Stimulated activated CD4-positive, alpha-beta T cell treated with anti-CD3 and anti-CD28 coated beads, Interleukin-4, amount 100 ng/mL, for 4 hours (primary cell): ENCODE measurements around the gene LUC7L2.
A peak's percentile ranks its signal among the peaks of the same experiment; 100 is the strongest.
"Not testable (repeated sequence)": the region's sequence is repeated elsewhere in the genome, so short reads cannot be mapped to it uniquely, and the experiment has no call there.

Source experiments
- DNase-seq, 2 experiments: peaks; one replicate each; pipeline ENCODE4 v3.0.0-alpha.2; 2020

LUC7L2 gene

DNA sequence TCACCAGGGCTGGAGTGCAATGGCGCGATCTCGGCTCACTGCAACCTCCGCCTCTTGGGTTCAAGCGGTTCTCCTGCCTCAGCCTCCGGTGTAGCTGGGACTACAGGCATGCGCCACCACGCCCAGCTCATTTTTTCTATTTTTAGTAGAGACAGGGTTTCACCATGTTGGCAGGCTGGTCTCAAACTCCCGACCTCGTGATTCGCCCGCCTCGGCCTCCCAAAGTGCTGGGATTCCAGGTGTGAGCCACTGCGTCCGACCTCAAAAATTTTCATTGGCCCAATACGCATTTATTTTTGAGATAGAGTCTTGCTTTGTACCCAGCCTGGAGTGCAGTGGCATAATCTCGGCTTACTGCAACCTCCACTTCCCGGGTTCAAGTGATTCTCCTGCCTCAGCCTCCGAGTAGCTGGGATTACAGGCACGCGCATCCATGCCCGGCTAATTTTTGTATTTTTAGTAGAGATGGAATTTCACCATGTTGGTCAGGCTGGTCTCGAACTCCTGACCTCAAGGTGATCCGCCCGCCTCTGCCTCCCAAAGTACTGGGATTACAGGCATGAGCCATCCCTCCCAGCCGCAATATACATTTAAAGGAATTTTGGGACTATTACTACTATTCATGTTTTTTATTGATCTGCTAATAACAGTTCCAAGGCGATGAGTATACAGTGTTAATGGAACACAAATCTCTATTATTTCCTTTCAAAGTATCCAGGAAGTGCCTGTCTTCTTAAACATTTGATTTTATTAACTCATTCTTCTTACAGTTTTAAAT, 1.8 kb upstream of the LUC7L2 start:
- not testable (repeated sequence) for DNase-seq

DNA sequence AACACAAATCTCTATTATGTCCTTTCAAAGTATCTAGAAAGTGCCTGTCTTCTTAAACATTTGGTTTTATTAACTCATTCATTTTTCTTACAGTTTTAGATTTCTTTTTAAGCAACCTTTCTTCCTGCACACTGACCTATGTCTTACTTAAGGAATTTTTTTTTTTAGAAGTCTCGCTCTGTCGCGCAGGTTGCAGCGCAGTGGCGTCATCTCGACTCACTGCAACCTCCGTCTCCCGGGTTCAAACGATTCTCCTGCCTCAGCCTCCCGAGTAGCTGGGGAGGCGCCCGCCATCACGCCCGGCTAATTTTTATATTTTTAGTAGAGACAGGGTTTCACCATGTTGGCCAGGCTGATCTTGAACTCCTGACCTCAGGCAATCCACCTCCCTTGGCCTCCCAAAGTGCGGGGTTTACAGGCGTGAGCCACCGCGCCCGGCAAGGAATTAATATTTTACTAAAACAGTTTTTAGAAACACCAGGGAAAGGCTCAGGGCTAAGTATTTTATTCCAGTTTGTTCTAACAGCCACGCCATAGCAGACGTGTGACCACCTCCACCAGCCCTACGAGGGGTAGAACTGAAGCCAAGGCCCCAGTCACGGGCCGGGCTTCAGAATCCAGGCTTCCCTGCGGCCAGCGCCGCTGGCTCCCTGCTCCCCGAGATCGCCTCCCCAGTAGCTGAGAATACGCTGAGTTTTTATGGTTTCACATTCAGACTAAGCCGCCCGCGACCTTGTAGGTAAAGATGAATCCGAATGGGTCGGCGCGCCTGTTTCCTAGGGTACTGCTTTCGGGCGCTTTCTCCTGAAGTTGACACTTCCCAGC, 941 bp upstream of the LUC7L2 start:
- DNase-seq, result peak; percentile 24 to 29

DNA sequence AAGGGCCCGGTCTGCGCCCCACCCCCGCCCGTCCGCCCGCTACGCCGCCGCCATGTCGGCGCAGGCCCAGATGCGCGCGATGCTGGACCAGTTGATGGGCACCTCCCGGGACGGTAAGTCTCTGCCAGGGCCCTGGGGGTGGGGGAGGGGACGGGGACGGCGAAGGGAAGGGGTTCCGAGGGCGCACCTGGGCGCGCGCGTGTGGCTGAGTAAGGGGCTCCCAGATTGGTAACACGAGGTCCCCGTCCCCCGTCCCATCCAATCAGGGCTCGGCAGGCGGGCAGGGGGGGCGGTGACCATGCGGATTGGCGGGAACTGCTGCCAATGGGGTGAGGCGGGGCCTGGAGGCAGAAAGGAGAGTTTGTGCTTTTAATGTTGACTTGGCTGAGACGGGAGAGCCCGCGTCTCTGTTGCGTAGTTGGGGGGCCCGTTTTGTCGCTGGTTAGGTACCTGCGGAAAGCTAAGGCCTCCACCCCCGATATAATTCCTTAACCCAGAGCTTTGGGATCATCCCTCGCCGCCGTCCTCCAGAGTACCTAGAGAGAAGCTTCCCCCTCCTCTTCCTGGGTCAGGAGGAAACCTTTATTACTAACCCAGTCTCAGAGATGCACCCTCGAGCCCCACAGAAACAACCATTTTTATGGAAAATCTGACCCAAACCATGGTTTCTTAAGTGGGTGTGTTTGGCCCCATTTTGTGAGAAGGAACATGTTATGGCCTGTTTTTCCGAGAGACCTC, 685 bp downstream of the LUC7L2 start:
- peak; percentile 97 to 99 for DNase-seq

DNA sequence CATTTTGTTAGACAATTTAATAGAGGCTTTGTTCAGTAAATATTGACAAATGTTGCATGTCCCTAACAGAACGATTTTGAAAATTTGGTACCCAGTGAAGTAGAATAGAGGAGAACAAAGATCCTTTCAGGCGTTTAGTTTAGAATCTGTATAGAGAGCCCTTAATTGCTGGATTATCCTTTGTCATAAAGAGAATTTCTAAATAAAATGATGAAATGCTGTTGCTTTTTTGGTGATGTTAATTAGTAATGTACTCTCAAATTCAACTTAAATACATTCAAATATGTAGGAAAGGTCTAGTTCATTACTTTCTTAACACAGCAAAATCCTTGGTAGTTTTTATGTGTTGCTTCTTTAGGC, 1.2 kb downstream of the LUC7L2 start:
- DNase-seq, result no peak

DNA sequence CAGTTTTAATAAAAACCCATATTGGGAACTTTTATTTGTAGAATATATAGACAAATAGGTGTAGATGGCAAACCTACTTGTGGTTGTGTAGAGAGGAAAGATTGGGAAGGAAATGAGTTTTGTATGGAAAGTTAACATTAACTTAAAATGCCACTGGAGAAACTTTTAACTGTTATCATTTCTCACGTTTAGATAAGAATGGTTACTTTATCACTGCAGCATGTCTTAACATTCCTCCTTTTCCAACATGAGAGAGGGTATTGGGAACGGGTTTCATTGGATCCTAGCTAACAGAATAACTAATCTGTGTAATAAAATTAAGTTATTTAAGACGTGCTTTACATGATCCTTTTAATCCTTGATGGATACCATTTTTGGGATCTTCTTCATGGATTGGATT, 1.8 kb downstream of the LUC7L2 start:
- no peak for DNase-seq

DNA sequence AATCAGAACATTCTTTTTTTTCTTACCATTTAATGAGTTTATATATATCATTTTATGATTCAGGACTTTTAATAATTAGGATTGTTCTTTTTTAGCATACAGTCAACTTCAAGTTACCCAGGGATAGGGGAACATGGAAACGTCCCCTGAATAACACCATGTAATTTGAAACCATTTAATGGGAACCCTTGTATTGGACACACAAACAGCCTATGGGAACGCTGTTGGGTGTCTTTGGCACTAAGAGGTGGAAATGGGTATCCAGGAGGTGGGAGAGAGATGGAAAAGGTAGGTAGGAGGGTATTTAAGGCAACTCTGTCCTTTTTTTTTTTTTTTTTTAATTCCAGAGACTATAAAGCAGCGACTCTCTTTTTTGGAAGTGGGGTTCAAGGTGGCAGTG, 2.6 kb downstream of the LUC7L2 start:
- no peak for DNase-seq

DNA sequence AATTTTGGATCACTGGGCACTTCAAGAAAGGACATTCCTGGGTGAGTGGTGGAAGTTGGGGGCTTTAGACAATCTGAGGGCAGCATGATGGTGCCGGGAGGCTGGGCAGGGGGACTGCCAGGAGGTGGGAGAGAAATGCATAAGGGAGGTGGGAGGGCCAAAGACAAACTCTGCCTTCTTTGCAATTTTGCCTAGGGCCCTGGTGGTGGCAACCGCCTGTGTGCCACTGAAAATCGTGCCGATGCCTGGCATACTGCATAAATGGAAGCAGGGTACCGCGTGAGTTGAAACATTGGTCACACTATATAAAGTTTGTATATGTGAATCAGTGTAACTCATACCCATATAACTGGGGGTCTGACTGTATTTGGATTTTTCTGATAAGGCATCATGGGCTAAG, 3.3 kb downstream of the LUC7L2 start:
- DNase-seq, result no peak

DNA sequence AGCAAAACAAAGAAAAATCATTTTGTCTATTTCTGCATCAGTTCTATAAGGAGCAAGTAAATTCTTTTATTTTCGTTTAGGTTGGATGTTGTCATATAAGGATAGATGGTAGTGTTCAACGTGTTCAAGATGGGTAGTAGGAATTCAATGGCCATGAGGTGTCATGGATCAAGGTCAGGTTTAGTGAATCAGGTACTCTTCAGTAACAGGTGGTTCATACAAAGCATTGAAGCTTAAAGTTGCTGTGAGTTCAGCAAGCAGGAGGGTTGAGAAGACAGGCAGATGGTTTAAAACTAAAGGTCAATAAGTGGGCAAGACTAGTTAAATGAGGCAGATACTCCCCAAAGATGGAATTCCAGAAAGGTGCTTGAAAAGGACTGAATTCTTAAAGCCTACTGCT, 5.6 kb downstream of the LUC7L2 start:
- no peak for DNase-seq

DNA sequence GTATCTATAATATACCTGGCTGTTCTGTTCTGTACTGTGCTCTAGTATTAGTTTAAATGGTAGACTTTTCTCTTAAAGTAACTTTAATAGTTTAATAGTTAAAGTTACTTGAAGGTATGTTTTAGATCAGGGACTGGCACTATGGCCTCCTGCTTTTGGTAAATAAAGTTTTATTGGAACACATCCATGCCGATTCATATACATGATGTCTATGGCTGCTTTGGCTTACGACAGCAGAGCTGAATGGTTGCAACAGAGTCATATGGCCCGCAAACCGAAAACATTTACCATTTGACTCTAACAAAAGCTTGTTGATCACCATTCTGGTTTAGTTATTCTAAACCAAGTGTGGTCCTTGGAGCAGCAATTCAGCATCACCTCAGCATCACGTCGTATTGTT, 6.7 kb downstream of the LUC7L2 start:
- DNase-seq, result no peak

DNA sequence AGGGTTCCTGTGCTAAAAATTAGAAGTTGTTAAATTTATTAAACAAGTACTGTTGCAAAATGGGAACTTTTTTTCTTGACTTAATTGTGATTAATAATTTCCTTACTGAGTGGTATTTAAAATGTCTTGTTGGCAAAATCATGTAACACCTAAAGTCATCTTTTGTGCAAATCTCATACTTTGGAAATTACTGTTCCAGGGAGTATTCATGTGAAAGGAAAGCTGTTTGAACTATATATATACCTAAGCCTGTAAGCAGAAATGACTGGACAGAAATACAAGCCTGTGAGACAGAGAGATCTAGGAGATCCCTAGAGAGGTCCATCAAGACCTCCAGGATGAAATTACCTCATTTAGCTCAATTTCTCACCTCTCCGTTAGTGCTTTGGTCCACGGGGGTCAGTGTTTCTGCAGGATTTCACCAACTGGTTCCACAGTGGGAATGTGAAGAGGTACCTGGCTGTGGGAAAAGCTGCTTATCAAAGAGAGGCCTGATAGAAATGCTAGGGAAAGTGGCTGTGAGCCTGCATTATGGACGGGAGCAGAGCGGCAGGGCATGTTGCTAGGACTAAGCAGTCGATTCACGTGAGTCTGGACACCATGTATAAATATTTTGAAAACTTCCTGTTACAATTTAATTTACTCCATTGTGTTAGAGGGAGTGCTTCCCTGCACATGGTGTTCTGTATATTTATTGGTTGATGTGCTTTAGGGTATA, 7.9 kb downstream of the LUC7L2 start:
- DNase-seq, result no peak

DNA sequence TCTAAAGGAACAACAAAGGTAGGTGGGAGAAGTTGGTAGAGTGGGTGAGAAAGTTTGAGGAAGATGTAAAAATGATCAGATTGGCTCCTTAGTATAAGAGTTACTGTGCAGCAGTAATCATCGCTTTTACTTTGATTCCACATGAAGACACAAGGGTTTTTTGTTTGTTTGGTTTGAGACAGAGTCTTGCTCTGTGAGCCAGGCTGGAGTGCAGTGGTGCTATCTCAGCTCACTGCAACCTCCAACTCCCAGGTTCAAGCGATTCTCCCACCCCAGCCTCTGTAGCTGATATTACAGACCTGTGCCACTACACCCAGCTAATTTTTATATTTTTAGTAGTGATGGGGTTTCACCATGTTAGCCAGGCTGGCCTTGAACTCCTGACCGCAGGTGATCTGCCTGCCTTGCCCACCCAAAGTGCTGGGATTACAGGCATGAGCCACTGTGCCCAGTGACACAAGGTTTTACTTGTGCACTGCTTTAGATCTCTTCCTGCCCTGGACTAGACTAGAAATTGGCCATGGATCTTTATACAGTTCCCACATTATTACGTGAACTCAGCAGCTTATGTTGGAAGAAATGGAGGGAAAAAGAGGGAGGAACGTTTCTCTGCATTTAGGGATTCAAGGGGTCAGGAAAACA, 10.7 kb downstream of the LUC7L2 start:
- no peak for DNase-seq

DNA sequence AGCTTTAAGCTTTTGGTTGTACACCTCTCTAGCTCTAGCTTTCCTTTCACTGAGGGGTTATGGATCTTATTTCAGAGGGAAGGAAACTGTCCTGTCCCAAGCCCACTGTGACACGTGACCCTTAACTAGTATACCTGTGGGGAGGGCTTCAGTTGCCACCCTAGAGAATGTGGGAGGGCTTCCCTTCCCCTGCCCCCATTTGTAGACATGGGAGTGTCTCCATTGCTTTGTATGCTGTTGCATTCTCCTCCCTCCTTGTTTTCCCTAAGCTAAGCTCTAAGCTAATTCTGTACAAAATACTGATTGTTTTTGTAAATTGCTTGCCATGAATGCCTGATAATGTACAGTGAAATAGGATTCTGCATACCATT, 11.2 kb downstream of the LUC7L2 start:
- no peak for DNase-seq

DNA sequence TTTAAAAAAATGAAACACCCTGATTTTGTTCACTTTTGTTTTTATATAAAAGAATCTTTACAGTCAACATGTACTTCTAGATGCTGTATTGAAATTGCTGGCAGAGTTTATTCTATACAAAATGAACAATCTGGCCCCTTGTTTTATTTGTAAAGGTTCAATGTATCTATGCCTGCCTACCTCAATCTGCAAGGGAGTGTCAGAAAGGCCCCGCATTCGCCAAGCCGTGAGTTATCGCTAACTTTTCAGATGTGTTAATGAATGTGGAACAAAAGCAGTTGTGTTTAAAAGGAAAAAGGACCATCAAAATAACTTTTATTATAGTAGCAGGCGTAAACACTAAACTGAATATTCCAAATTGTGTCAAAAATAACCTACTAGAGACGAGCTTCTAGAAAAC, 14.6 kb downstream of the LUC7L2 start:
- DNase-seq, result no peak

DNA sequence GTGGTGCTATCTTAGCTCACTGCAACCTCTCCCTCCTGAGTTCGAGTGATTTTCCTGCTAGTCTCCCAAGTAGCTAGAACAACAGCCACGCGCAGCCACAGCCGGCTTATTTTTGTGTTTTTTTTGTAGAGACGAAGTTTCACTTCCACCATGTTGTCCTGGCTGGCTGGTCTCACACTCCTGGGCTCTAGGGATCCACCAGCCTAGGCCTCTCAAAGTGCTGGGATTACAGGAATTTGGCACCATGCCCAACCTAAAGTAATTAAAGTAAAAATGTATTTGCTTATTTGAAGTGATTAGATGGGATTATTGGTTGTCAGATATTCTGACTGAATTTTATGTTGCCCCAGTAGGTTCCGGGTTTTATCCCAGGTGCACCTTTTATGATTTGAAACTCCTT, 22.7 kb downstream of the LUC7L2 start:
- DNase-seq, result no peak

DNA sequence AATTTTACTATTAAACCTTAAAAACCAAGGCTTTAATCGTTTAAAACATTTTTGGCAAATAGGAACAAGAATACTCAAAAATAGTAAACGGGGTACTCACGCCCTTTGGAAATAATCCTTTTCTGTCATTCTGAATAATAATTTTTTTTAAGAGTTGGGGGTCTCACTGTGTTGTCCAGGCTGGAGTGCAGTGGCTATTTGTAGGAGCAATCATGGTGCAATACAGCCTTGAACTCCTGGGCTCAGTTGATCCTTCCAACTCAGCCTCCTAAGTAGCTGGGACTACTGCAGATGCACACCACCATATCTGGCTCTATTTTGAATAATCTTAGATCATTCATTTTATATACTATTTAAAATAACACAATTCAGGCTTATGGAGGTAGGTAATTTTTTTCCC, 24.9 kb downstream of the LUC7L2 start:
- DNase-seq, result no peak

DNA sequence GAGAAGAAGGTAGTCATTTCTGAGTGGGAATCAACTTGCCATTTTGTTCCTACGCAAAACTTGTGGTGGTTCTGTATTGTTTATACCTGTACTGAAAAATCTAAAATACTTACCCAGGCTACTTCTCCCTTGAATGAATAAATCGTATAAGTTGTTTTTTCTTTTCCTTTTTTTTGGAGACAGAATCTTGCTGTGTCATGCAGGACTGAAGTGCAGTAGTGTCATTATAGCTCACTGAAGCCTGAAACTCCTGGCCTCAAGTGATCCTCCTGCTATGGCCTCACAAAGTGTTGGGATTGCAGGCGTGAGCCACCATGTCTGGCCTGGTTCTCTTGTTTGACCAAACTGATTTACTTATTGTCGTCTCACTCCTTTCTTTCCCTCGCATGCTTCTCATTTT, 27.9 kb downstream of the LUC7L2 start:
- DNase-seq, result no peak

DNA sequence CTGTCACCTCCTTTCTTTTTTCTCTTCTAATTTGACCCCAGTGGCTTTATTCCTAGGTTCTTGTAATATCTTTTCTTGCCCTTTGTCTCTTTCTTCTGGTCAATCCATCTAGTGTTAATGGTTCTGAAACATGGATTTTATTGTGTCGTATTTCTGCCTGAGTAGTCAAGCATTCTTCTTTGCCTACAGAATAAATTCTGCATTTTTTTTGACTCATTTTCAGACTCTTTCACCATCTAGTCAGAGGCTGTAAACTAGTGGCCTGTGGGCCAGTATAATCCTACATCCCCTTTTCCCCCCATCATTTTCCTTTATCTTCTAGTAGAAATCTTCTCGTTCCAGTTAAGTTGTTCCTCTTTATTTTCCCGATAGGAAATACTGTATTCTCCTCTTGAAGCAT, 29.4 kb downstream of the LUC7L2 start:
- no peak for DNase-seq

DNA sequence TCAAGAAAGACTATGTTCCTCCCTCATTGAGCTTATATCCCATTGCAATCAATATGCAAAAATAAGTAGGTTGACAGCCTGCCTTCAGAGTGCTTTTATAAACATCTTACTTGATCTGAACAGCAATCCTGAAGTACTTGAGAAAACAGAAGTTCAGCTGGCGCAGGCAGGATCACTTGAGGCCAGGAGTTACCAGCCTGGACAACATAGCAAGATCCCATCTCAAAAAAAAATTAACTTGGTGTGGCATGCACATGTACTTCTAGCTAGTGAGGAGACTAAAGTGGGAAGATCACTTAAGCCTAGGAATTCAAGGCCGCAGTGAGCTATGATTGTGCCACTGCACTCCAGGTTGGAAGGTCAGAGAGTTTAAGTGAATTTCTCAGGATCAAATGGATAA, 30.1 kb downstream of the LUC7L2 start:
- DNase-seq, result no peak

DNA sequence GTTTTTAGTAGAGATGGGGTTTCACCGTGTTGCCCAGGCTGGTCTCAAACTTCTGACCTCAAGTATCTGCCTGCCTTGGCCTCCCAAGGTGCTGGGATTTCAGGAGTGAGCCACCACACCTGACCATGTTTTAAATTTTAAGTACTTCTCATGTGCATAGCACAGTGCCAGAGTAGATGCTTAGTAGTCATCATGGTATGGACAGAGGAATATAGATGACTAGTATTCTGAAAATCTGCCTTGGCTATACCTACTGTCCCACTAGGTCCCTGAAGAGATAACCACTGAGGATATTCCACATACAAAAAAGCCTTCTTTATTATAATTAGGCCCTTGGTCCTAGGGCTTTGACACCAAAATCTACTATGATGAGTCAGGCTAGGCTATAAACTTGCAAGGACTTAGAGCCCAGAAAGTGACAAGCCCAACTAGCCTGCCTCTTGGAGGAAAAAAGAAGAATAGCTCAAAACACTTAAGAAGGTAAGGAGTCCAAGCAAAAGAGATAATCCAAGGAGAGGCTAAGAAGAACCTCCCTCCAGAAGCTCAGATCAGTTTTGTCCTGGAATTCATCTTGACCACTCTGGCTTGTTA, 34.0 kb downstream of the LUC7L2 start:
- DNase-seq, result no peak

DNA sequence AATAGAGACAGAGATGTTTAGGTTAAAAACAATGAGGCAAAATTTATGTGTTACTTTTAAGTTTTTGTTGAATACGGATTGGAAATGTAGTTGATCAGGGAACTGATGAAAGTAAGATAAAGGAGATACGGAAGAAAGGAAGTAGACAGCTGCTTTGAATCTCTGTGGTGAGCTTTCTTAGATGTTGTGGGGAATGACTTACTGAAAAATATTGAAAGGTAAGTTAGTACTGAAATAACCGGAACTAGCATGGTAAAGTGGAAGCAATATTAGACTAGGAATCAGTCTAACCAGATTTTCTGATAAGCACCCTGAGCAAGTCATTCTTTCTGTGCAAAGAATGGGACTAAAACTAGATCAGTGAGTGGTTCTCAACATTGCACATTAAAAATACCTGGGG, 34.8 kb downstream of the LUC7L2 start:
- DNase-seq, result no peak

DNA sequence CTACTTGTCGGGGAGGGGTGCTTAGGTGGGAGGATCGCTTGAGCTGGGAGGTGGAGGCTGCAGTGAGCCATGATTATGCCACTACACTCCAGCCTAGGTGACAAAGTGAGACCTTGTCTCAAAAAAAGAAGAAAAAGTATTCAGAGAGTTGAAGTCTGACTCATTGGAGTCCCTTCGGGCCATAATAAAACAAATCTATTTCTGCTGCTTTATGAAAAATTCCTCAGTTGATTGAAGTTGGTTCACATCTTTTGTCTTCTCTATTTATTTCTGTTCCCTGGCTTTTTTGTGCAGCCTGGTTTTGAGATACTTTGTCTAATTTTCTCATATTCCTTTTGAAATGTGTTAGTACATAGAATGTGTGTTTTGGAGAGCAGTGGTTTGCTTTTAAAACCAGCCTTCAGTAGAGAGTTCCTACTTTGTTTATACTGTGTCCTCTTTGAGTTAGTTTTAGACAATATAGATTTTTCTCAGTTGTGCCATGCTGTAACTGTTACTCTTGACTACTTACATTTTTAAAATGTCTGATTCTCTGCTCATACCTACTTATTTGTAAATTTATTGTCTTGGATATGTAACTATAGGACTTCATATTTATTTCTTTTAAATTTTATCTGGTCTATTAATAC, 36.7 kb downstream of the LUC7L2 start:
- DNase-seq, result no peak

DNA sequence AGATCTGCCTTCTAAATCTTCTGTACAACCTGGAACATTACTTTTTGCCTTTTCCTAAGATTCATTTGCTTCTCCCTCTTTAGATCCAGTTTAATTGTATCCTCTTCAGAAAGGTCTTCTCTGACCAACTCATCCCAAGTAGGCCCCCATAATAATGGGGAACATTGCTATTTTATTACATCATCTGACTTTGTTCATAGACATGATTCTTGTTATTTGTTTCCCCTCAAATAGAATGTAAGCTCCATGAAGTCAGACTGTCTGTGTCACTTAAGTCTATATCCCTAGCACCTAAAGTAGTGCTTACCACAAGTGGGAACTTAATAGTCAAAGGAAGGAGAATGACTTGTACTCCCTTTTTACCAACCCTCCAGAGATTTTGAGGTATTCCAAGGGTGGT, 37.5 kb downstream of the LUC7L2 start:
- DNase-seq, result no peak
